GM12878 (cell line): ENCODE data around the gene PLPP2. TPM values are rescaled to one million over a fixed set of nuclear protein-coding genes. Genes with fewer than 3 reads are reported as not detected.
A peak's percentile ranks its signal among the peaks of the same experiment; 100 is the strongest.

Experiments used
- ATAC-seq: fragments of 200-7000 bp; cut with Tn5 transposase; 3 replicates; pipeline ENCODE4 v1.9.1; 2020; ENCODE audit warnings: mild to moderate bottlenecking, moderate library complexity
- BruUV-seq: library from RNA; stranded (reverse); fragments of 400-500 nt; replicated peaks from 2 replicates; lab custom pipeline; 2021; lab: Mats Ljungman, UMichigan
- CTCF ChIA-PET: fragments of 300-600 bp; sonication (Branson Sonifier 250); formaldehyde crosslinking; extraction: SDS; loops from one replicate; lab custom pipeline; 2021; ENCODE audit warnings: inconsistent platforms; lab: Yijun Ruan, JAX
- POLR2A ChIA-PET: fragments of 350-600 bp; formaldehyde crosslinking; extraction: SDS; loops from one replicate; lab custom pipeline; 2021; ENCODE audit warnings: inconsistent platforms; lab: Charles Lee
- RAD21 ChIA-PET: fragments of 300-600 bp; sonication (Branson Sonifier 250); formaldehyde crosslinking; loops from one replicate; lab custom pipeline; 2023; ENCODE audit warnings: antibody characterized with exemption; ENCODE audit not compliant: unreplicated experiment; lab: Charles Lee
- SMC1A ChIA-PET: fragments of 300-600 bp; sonication (Branson Sonifier 250); formaldehyde crosslinking; loops from one replicate; lab custom pipeline; 2023; ENCODE audit not compliant: unreplicated experiment, uncharacterized antibody; lab: Charles Lee
- DNase-seq: peaks from one replicate; pipeline ENCODE4 v3.0.0-alpha.2; 2011; ENCODE audit warnings: low read depth, low spot score
- FAIRE-seq: peaks from 3 replicates; lab custom pipeline; 2011; peaks lifted over from hg19 to GRCh38; lab: Jason Lieb, UNC
- H2AFZ ChIP-seq: 2 replicates; pipeline ENCODE4 v1.6.0; 2011; ENCODE audit warnings: low read depth, low read length, control low read depth; ENCODE audit not compliant: control insufficient read depth
- H3K27ac ChIP-seq: 2 replicates; pipeline ENCODE4 v1.5.1; 2011; ENCODE audit warnings: control low read depth; ENCODE audit not compliant: control insufficient read depth, insufficient read depth
- H3K27me3 ChIP-seq, 2 experiments: replicated peaks in 1 of 2; 2 replicates each; pipeline versions ENCODE4 v1.6.0 to v1.6.1; 2011; ENCODE audit warnings: low read length in 1 of 2; ENCODE audit not compliant: control insufficient read depth in 2 of 2, insufficient read depth in 2 of 2
- H3K36me3 ChIP-seq, 2 experiments: 2 replicates each; pipeline ENCODE4 v1.5.1; 2011; ENCODE audit warnings: low read length in 1 of 2; ENCODE audit not compliant: control insufficient read depth in 2 of 2, insufficient read depth in 2 of 2
- H3K4me1 ChIP-seq: 2 replicates; pipeline ENCODE4 v1.6.1; 2011; ENCODE audit warnings: mild to moderate bottlenecking, low read length, moderate library complexity, mixed read lengths; ENCODE audit not compliant: control insufficient read depth, insufficient read depth
- H3K4me2 ChIP-seq: 2 replicates; pipeline ENCODE4 v1.6.0; 2011; ENCODE audit warnings: control low read depth; ENCODE audit not compliant: control insufficient read depth, insufficient read depth
- H3K4me3 ChIP-seq: fragments of 200-600 bp; sonication (generic); 2 replicates; pipeline ENCODE4 v1.5.1; 2016
- H3K79me2 ChIP-seq: 2 replicates; pipeline ENCODE4 v1.6.0; 2011; ENCODE audit warnings: low read length; ENCODE audit not compliant: control insufficient read depth, insufficient read depth
- H3K9ac ChIP-seq: 2 replicates; pipeline ENCODE4 v1.8.0; 2011; ENCODE audit warnings: low read length, control low read depth, mixed read lengths; ENCODE audit not compliant: control insufficient read depth, insufficient read depth
- H3K9me3 ChIP-seq: replicated peaks from 3 replicates; pipeline ENCODE4 v1.5.1; 2011; ENCODE audit warnings: mild to moderate bottlenecking, low read length; ENCODE audit not compliant: control insufficient read depth, insufficient read depth
- H4K20me1 ChIP-seq: 2 replicates; pipeline ENCODE4 v1.6.0; 2011; ENCODE audit not compliant: control insufficient read depth, insufficient read depth
- CEBPB ChIP-seq, 2 experiments: fragments of 150-350 bp in 1 of 2; IDR thresholded peaks; 2 replicates each; pipeline ENCODE4 v1.6.1; 2012 to 2014; ENCODE audit warnings: low read depth in 2 of 2, low read length in 2 of 2, borderline replicate concordance in 1 of 2, inconsistent platforms in 1 of 2
- CHD4 ChIP-seq: fragments of 200-600 bp; sonication (generic); IDR thresholded peaks from 2 replicates; pipeline ENCODE4 v1.6.1; 2016; ENCODE audit warnings: mild to moderate bottlenecking
- CREM ChIP-seq: IDR thresholded peaks from 2 replicates; pipeline ENCODE4 v1.6.1; 2014; ENCODE audit warnings: antibody characterized with exemption, low read depth
- EGR1 ChIP-seq, 2 experiments: IDR thresholded peaks; 1 replicate in 1 of 2; 2 replicates in 1 of 2; pipeline ENCODE4 v1.6.1; 2011 to 2012; ENCODE audit warnings: low read depth in 2 of 2, low read length in 2 of 2, borderline replicate concordance in 1 of 2, mild to moderate bottlenecking in 1 of 2, moderate library complexity in 1 of 2
- FOXM1 ChIP-seq: IDR thresholded peaks from 2 replicates; pipeline ENCODE4 v1.6.1; 2012; ENCODE audit warnings: low read depth, mild to moderate bottlenecking, inconsistent platforms, low read length, moderate library complexity
- GABPA ChIP-seq: IDR thresholded peaks from 2 replicates; pipeline ENCODE4 v1.6.1; 2014; ENCODE audit warnings: antibody characterized with exemption, low read depth, mild to moderate bottlenecking, inconsistent platforms
- IRF4 ChIP-seq: IDR thresholded peaks from 2 replicates; pipeline ENCODE4 v1.6.1; 2011; ENCODE audit warnings: low read depth, low read length
- JUND ChIP-seq: IDR thresholded peaks from 2 replicates; pipeline ENCODE4 v1.6.1; 2012; ENCODE audit warnings: low read depth, mild to moderate bottlenecking, low read length, improper control_type of control experiment, moderate library complexity
- NBN ChIP-seq: fragments of 450-650 bp; IDR thresholded peaks from 2 replicates; pipeline ENCODE4 v1.6.1; 2016
- NFYA ChIP-seq: IDR thresholded peaks from 2 replicates; pipeline ENCODE4 v1.6.1; 2011; ENCODE audit warnings: low read depth, mild to moderate bottlenecking, low read length, improper control_type of control experiment, borderline replicate concordance
- PAX5 ChIP-seq: IDR thresholded peaks from 2 replicates; pipeline ENCODE4 v1.6.1; 2011; ENCODE audit warnings: low read depth, low read length, borderline replicate concordance
- POLR2AphosphoS2 ChIP-seq: IDR thresholded peaks from 2 replicates; pipeline ENCODE4 v1.6.1; 2011; ENCODE audit warnings: low read depth, mild to moderate bottlenecking, low read length, improper control_type of control experiment, moderate library complexity
- RCOR1 ChIP-seq: conservative IDR thresholded peaks from 2 replicates; pipeline ENCODE4 v1.6.1; 2012; ENCODE audit warnings: low read depth, low read length, improper control_type of control experiment
- SPI1 ChIP-seq: IDR thresholded peaks from 2 replicates; pipeline ENCODE4 v1.6.1; 2011; ENCODE audit warnings: low read depth, mild to moderate bottlenecking, low read length, moderate library complexity, borderline replicate concordance; ENCODE audit not compliant: insufficient read depth
- ZBED1 ChIP-seq: IDR thresholded peaks from 2 replicates; pipeline ENCODE4 v1.6.1; 2016; ENCODE audit warnings: borderline replicate concordance
- ZNF207 ChIP-seq: fragments of 450-650 bp; IDR thresholded peaks from 2 replicates; pipeline ENCODE4 v1.6.1; 2014; ENCODE audit warnings: antibody characterized with exemption, mild to moderate bottlenecking, borderline replicate concordance
- ZNF274 ChIP-seq: IDR thresholded peaks from one replicate; pipeline ENCODE4 v1.8.0; 2011; ENCODE audit not compliant: insufficient read length, insufficient read depth
- WGBS: methylation state at CpG from one replicate; pipeline ENCODE4 v1.1.6; 2016; ENCODE audit warnings: low lambda C conversion rate; ENCODE audit not compliant: insufficient replicate concordance, insufficient coverage; ENCODE audit errors: missing lambda C conversion rate; 5-methylcytosine and 5-hydroxymethylcytosine counted together
- in situ Hi-C: fragments of 300-500 bp; cut with MboI; formaldehyde crosslinking; loops from 9 replicates; pipeline ENCODE4 v1.14.3; 2018; ENCODE audit warnings: mixed read lengths
- intact Hi-C: fragments of 100-400 bp; cut with micrococcal nuclease; formaldehyde crosslinking; loops from one replicate; pipeline ENCODE4 v1.14.2; 2022; ENCODE audit not compliant: unreplicated experiment
- polyA plus RNA-seq, 11 experiments: library from polyadenylated mRNA; depleted of rRNA in 4 of 11; unstranded in 6 of 11; stranded (reverse) in 5 of 11; fragments of >200 nt; fragmentation: Nextera tagmentation in 4 of 11; fragmentation: Illumina TruSeq in 1 of 11; extraction: Ambion mirVana in 4 of 11; extraction: Trizol in 1 of 11; gene quantifications; 1 replicate in 1 of 11; 2 replicates in 10 of 11; pipeline versions ENCODE4 v1.2.1 to v1.2.3, GENCODE V29; 2011 to 2016; ENCODE audit warnings: inconsistent platforms in 2 of 11, missing spikeins in 2 of 11, low read depth in 1 of 11
- total RNA-seq, 4 experiments: library from RNA; depleted of rRNA in 3 of 4; stranded (reverse); fragments of >200 nt in 3 of 4; fragmentation: Illumina TruSeq in 1 of 4; extraction: Trizol in 1 of 4; gene quantifications; 2 replicates each; pipeline versions ENCODE4 v1.2.1 to v1.2.3, GENCODE V29; 2013 to 2021
- TF ChIP-seq, protein P1 (sequence below): fragments of 150-350 bp; IDR thresholded peaks from 2 replicates; pipeline ENCODE4 v1.6.1; 2014; ENCODE audit warnings: mild to moderate bottlenecking, low read depth, low read length
- TF ChIP-seq, protein P2 (sequence below): IDR thresholded peaks from 2 replicates; pipeline ENCODE4 v1.6.1; 2012; ENCODE audit warnings: low read depth, low read length, improper control_type of control experiment

The PLPP2 gene
- total and polyA plus RNA-seq, 10 of the 15 experiments (the other 5 are each of a cell fraction or from before 2014, with no cell fraction given), result 0.04 to 0.62 (median 0.14) TPM; not detected in 7

DNA sequence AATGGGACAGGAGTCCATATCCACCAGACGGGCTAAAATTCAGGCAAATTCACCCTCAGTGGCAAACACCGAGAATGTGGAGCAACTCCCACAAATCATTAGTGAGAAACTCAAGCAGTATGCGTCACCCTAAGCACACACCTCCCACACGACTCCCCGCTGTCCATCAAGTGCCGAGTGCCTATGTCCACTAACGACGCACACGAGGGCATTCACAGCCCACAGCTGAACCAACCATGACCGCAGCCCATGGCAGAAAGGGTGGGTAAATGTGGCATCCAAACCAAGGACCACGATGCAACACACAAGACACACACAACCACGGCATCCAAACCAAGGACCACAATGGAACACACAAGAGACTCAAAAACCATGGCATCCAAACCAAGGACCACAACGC lies 31.4 kb upstream of the PLPP2 start:
- no peaks in the 10 kb centered on the region; the same call in 2 of the 3 replicates for H3K9me3 ChIP-seq
- ChIA-PET POLR2A (no interaction called here), CTCF (no interaction called here), SMC1A (no interaction called here), RAD21 (no interaction called here)
- no peak overlapping the region for H3K4me3 ChIP-seq
- peaks cover 19 to 25% of the 10 kb centered on the region in 2 experiments for H3K36me3 ChIP-seq
- H3K27ac ChIP-seq, result no peak overlapping the region
- H3K79me2 ChIP-seq, result no peaks in the 10 kb centered on the region
- DNase-seq (no peak), ATAC-seq (no peak), FAIRE-seq (no peak)
- TSS peak; percentile 39 for BruUV-seq
- TF ChIP-seq CREM (no peak), NFYA (no peak), SPI1 (no peak), ZBED1 (no peak), RCOR1 (no peak), POLR2AphosphoS2 (no peak), IRF4 (no peak), JUND (no peak), ZNF274 (no peak), GABPA (no peak), EGR1 (IDR thresholded peaks at IDR 0.05; ENCODE audit: borderline replicate concordance in 1 of 2, low read depth in 2 of 2, low read length in 2 of 2) (no peak), ZNF207 (no peak), PAX5 (no peak), FOXM1 (no peak), NBN (no peak), CHD4 (no peak), CEBPB (IDR thresholded peaks at IDR 0.05; ENCODE audit: borderline replicate concordance in 1 of 2, low read depth in 2 of 2, low read length in 2 of 2) (no peak)
- TF ChIP-seq, protein P1, sequence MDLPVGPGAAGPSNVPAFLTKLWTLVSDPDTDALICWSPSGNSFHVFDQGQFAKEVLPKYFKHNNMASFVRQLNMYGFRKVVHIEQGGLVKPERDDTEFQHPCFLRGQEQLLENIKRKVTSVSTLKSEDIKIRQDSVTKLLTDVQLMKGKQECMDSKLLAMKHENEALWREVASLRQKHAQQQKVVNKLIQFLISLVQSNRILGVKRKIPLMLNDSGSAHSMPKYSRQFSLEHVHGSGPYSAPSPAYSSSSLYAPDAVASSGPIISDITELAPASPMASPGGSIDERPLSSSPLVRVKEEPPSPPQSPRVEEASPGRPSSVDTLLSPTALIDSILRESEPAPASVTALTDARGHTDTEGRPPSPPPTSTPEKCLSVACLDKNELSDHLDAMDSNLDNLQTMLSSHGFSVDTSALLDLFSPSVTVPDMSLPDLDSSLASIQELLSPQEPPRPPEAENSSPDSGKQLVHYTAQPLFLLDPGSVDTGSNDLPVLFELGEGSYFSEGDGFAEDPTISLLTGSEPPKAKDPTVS, result no peak
- TF ChIP-seq, protein P2, sequence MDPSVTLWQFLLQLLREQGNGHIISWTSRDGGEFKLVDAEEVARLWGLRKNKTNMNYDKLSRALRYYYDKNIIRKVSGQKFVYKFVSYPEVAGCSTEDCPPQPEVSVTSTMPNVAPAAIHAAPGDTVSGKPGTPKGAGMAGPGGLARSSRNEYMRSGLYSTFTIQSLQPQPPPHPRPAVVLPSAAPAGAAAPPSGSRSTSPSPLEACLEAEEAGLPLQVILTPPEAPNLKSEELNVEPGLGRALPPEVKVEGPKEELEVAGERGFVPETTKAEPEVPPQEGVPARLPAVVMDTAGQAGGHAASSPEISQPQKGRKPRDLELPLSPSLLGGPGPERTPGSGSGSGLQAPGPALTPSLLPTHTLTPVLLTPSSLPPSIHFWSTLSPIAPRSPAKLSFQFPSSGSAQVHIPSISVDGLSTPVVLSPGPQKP, result no peak
- intact Hi-C loops (no loop called here), in situ Hi-C loops (no loop called here)
- 89% methylated on average over 13 of the region's 13 CpGs for WGBS
- no peak overlapping the region for H3K9ac ChIP-seq
- H2AFZ ChIP-seq, result no peak overlapping the region
- no peaks in the 10 kb centered on the region for H3K4me1 ChIP-seq
- H4K20me1 ChIP-seq, result no peaks in the 10 kb centered on the region
- no peak overlapping the region for H3K4me2 ChIP-seq
- H3K27me3 ChIP-seq, result no peaks in the 10 kb centered on the region
